Measurements from ENCODE around the gene TFAP2B.

DNA sequence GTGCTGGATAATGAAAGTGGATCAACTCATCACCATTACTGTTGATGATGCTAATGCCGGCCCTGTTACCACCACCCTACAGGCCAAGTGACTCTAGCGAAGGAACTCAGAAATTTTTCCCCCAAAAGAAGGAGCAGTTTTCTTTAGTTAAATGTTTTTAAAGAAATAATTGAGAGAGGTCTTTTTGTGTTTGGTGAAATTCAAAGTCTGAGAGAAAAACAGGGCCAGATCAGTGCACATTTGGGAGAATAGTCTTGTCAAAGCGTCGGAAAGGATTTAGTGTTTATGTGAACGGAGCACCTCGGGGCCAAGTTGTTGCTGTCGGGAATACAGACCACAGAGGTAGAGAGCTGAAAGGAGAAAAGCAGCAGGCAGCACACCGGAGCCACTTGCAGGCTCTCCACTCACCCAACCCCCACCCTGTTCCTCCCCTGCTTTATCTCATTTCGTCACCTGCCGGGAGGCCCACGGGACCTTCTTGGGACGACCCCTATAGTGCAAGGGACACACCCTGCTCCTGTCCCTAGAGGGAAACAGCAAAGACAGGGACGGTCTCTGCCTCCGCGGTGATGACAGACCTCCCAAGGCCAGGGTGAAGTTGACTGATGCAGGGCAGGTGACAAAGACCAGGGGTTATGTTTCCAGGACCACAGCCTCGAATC is 6.8 kb downstream of the TFAP2B start:
- TF ChIP-seq, protein P1, sequence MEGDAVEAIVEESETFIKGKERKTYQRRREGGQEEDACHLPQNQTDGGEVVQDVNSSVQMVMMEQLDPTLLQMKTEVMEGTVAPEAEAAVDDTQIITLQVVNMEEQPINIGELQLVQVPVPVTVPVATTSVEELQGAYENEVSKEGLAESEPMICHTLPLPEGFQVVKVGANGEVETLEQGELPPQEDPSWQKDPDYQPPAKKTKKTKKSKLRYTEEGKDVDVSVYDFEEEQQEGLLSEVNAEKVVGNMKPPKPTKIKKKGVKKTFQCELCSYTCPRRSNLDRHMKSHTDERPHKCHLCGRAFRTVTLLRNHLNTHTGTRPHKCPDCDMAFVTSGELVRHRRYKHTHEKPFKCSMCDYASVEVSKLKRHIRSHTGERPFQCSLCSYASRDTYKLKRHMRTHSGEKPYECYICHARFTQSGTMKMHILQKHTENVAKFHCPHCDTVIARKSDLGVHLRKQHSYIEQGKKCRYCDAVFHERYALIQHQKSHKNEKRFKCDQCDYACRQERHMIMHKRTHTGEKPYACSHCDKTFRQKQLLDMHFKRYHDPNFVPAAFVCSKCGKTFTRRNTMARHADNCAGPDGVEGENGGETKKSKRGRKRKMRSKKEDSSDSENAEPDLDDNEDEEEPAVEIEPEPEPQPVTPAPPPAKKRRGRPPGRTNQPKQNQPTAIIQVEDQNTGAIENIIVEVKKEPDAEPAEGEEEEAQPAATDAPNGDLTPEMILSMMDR (IDR thresholded peaks at IDR 0.05), result no peak
- TF ChIP-seq EZH2phosphoT487 (IDR thresholded peaks at IDR 0.05) (peak; percentile 83), EZH2 (IDR thresholded peaks at IDR 0.05) (peak; percentile 65)

All from neural progenitor cell (in vitro differentiated cells).